Measurements from ENCODE around the gene CDC14B. TPM values are rescaled to one million over a fixed set of nuclear protein-coding genes. Genes with fewer than 3 reads are reported as not detected.

CDC14B gene
- total RNA-seq, 6 donors from 2014 or later, result 6.0 to 28.5 (median 12.7) TPM

DNA sequence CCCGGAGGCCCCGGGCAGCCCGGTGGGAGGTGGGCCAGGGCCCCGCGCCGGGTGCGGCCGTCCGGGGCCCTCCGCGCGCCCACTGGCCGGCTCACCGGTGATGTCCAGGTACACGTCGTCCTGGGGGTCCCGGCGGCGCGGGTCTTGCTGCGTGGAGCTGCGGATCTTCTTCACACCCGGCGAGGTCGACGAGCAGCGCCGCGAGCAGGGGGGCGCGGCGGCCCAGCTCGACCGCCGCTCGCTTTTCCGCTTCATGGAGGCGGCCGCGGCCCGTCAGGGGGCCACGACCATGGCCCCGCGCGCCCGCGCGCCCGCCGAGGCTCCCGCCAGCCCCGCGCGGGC, 548 bp downstream of the CDC14B start:
- Histone ChIP-seq H3K9me3 (no peaks in the 10 kb centered on the region), H3K27me3 (peaks cover 0 to 7% (median 2%) of the 10 kb centered on the region in 4 donors), H3K4me3 (peak overlapping the region; percentile 32 to 71 (median 66)), H3K36me3 (no peaks in the 10 kb centered on the region), H3K4me1 (peaks cover 10 to 17% (median 14%) of the 10 kb centered on the region in 4 donors), H3K27ac (peak overlapping the region in 3 of 4 donors; percentile 50 to 76 (median 61))
- no peak for ATAC-seq (ENCODE audit: low FRiP score in 2 of 2)
- TF ChIP-seq POLR2AphosphoS5 (IDR thresholded peaks at IDR 0.05), result no peak
- TF ChIP-seq EP300 (IDR thresholded peaks at IDR 0.05), result no peak
- no CpG with 5 or more reads among the region's 54 CpGs for WGBS, 2 donors
- DNase-seq, result peak in 1 of 2 donors; percentile 86

DNA sequence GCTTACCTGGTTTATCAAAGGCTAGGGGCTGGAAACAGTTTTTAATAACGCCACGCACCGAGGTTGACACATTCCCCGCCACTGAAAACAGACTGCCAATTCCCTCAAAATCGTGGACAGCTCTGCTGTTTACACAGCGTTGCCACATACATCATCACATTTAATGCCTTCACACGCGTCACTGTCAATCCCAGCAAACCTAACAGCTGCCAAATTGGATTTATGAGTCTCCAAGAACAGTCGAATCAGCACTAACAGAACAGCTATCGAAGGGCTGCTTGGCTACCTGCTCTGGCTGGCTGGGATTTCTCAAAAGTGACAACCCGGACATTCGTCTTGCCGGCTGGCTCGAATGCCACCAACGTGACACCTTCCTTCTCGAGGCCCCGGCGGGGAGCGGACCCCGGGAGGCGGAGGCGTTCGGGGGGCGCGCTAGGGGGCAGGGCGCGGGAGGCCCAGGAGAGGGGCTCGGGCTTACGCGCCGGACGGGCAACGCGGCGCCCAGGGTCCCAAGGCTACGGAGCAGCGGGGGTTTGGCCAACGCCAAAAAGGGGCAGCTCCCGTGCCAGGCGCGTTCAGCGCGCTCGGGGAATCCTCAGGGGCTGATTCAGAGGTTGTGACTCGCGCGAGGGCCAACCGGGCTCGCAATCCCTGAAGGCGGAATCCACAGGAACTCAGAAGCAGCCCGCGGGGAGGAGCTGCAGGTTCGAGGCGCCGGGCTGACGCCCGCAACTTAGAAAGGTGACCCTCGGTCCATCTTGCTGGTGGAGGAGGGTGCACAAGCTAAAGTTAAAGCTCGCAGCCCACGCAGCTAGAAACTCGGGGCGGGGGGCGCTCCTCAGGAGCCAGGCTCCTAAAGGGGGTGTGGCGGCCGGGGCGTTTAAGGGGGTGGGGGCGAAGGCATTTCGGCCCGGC, 1.2 kb downstream of the CDC14B start:
- Histone ChIP-seq H3K9me3 (no peaks in the 10 kb centered on the region), H3K36me3 (no peaks in the 10 kb centered on the region), H3K27ac (peak overlapping the region in 3 of 4 donors; percentile 50 to 76 (median 61)), H3K27me3 (peaks cover 0 to 7% (median 2%) of the 10 kb centered on the region in 4 donors), H3K4me1 (peaks cover 10 to 17% (median 14%) of the 10 kb centered on the region in 4 donors), H3K4me3 (peak overlapping the region; percentile 32 to 71 (median 66))
- TF ChIP-seq EP300 (IDR thresholded peaks at IDR 0.05), result no peak
- TF ChIP-seq, protein P1, sequence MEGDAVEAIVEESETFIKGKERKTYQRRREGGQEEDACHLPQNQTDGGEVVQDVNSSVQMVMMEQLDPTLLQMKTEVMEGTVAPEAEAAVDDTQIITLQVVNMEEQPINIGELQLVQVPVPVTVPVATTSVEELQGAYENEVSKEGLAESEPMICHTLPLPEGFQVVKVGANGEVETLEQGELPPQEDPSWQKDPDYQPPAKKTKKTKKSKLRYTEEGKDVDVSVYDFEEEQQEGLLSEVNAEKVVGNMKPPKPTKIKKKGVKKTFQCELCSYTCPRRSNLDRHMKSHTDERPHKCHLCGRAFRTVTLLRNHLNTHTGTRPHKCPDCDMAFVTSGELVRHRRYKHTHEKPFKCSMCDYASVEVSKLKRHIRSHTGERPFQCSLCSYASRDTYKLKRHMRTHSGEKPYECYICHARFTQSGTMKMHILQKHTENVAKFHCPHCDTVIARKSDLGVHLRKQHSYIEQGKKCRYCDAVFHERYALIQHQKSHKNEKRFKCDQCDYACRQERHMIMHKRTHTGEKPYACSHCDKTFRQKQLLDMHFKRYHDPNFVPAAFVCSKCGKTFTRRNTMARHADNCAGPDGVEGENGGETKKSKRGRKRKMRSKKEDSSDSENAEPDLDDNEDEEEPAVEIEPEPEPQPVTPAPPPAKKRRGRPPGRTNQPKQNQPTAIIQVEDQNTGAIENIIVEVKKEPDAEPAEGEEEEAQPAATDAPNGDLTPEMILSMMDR (IDR thresholded peaks at IDR 0.05), result no peak
- no peak for TF ChIP-seq POLR2A (IDR thresholded peaks at IDR 0.05)
- no peak for TF ChIP-seq POLR2AphosphoS5 (IDR thresholded peaks at IDR 0.05)
- 12 to 46% methylated on average over 9 to 35 of the region's 69 CpGs for WGBS, 2 donors
- peak in 1 of 2 donors; percentile 50 for ATAC-seq (ENCODE audit: low FRiP score in 2 of 2)
- peak; percentile 26 to 87 for DNase-seq

DNA sequence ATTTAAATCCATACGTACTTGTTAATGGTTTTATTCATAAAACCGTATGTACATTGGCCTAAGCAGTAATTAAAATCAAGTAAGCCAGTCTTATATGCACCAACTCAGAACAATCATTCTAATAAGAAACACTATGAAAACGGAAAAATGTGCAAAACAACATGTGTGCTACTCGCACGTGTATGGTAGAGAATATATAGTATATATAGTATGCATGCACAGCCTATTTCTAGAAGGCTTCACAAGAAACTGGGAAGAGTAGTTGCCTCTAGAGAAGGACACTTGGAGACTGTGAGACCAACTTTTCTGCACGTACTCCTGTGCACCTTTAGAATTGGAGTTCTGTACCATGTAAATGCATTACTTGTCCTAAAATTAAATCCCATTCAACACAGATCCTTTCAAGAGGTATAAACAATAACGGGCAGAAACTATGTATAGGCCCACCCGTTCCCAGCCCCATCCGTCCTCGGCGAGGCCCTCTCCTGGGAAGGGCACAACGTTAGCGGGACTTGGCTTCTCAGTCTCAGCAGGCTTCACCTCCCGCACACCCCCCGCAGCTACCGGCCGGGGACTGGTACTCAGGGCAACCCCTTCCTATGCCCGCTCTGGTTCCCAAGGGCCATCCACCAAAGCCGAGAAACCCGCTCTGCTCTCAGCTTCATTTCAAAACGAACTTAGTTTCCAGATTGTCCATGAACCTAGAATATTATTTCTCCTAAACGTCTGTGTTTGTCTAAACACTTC, 2.0 kb downstream of the CDC14B start:
- H3K27me3 ChIP-seq, result peaks cover 0 to 7% (median 2%) of the 10 kb centered on the region in 4 donors
- peak in 1 of 2 donors; percentile 57 for DNase-seq
- H3K36me3 ChIP-seq, result no peaks in the 10 kb centered on the region
- TF ChIP-seq EP300 (IDR thresholded peaks at IDR 0.05) (no peak), POLR2AphosphoS5 (IDR thresholded peaks at IDR 0.05) (no peak), POLR2A (IDR thresholded peaks at IDR 0.05) (no peak)
- TF ChIP-seq, protein P1 (IDR thresholded peaks at IDR 0.05), result no peak
- peaks cover 10 to 17% (median 14%) of the 10 kb centered on the region in 4 donors for H3K4me1 ChIP-seq
- peak overlapping the region in 1 of 4 donors; percentile 69 for H3K4me3 ChIP-seq
- ATAC-seq (ENCODE audit: low FRiP score in 2 of 2), result no peak
- no peaks in the 10 kb centered on the region for H3K9me3 ChIP-seq
- WGBS, 2 donors, result 75 to 82% methylated on average over 22 of the region's 22 CpGs
- peak overlapping the region in 2 of 4 donors; percentile 50 to 61 for H3K27ac ChIP-seq

DNA sequence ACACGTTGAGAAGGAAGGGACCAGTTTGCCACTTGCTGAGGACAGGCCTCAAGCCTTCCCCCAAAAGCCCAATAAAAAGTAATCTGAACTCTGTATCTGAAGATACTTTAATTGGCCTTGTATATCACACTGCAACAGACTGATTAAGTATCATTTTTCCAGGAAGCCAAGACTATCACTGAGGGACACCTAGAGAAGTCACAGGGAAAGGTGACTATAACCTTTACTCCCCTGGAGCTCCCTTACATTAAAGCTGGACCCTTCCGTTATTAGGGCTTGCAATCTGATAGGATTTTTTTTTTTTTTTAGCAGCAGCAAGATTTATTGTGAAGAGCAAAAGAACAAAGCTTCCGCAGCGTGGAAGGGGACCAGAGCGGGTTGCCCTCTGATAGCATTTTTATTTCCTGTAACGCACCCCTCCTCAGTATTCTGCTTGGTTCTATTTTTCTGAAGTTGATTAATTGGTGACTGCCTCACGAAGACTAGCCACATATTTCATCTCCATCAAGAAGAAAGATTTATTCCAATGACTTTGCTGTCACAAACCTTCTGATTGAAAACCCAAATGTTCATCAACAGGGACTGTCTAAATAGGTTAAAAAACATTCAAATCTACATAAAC, 2.7 kb downstream of the CDC14B start:
- Histone ChIP-seq H3K4me3 (no peak overlapping the region), H3K27ac (no peak overlapping the region), H3K4me1 (peaks cover 10 to 17% (median 14%) of the 10 kb centered on the region in 4 donors), H3K27me3 (peaks cover 0 to 7% (median 2%) of the 10 kb centered on the region in 4 donors), H3K9me3 (no peaks in the 10 kb centered on the region), H3K36me3 (no peaks in the 10 kb centered on the region)
- 84 to 90% methylated on average over 7 of the region's 7 CpGs for WGBS, 2 donors
- TF ChIP-seq POLR2AphosphoS5 (IDR thresholded peaks at IDR 0.05), result no peak
- no peak for TF ChIP-seq POLR2A (IDR thresholded peaks at IDR 0.05)
- TF ChIP-seq EP300 (IDR thresholded peaks at IDR 0.05), result no peak
- TF ChIP-seq, protein P1 (IDR thresholded peaks at IDR 0.05), result no peak
- DNase-seq, result no peak
- no peak for ATAC-seq (ENCODE audit: low FRiP score in 2 of 2)

Measured in upper lobe of left lung (tissue), 6 donors.